NCI-H2081 treated with DMSO at 0.1 percent for 48 hours (cell line): ENCODE measurements around the gene DOCK2.
"Not testable (repeated sequence)": the region's sequence is repeated elsewhere in the genome, so short reads cannot be mapped to it uniquely, and the experiment has no call there.

Experiments
- DNase-seq: peaks from one replicate; lab custom pipeline; 2025; lab: John Stamatoyannopoulos, UW

DOCK2 gene

GRCh38 chr5:169828385-169828784, 191.3 kb downstream of the DOCK2 start:
- DNase-seq: no peak

- no peak for DNase-seq
Measured at GRCh38 chr5:169831331-169831730, 194.3 kb downstream of the DOCK2 start.

DNA sequence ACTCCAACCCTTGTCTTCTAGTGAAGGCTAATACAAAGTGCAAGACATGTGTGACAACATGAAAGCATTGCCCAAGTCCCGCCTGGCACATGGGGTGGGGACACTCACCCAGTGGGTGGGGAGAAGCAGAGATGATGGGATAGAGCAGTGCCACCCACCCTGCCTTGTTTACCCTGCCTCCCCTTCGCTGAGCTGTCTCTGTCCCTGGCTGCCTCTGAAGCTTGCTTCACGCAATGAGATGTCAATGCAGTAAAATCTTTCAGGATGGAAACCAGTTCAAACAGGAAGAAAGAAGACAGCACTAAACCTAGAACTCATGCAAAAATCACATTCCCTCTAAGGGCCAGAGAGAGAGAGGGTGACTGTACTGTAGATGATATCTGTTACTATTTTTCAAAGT, 195.2 kb downstream of the DOCK2 start:
- DNase-seq: no peak

- DNase-seq: no peak
Measured at GRCh38 chr5:169832845-169833244, 195.8 kb downstream of the DOCK2 start.

- not testable (repeated sequence) for DNase-seq
Measured at GRCh38 chr5:169833681-169834292, 196.7 kb downstream of the DOCK2 start.

DNA sequence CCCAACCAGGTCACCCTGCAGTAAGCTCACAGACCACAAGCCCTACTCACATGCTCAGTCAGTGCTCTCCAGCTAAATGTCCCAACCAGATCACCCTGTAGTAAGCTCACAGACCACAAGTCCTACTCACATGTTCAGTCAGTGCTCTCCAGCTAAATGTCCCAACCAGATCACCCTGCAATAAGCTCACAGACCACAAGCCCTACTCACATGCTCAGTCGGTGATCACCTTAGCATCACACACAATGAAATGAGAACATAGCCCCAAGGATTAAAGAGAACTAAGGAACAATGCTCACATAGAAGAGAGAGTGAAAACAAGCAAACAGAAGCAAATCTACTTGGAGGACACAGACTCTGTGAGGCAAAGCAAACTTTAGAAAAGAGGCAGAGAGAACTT, 197.5 kb downstream of the DOCK2 start:
- DNase-seq: not testable (repeated sequence)

GRCh38 chr5:169836835-169837536, 199.9 kb downstream of the DOCK2 start:
- no peak for DNase-seq

- DNase-seq: no peak
Measured at GRCh38 chr5:169837686-169838085, 200.6 kb downstream of the DOCK2 start.

DNA sequence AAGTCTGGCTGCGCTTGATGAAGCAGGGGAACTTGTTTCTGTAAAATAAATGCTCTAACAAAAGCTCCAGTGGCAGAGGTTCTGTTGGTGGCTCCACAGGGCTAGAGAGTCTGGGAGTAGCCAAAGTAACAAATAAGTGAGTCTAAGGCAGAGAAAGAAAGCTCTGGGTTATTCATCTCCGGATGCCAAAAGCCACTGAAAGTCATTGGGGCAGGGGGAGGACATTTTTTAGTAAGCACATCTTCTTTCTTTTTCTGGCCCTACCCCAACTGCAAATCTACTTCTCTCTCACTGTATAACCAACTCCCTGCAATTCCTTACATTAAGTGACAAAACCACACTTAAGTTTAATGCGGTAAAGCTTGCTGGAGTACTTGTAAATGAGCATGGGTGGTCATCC, 201.6 kb downstream of the DOCK2 start:
- DNase-seq: no peak

GRCh38 chr5:169840405-169840804, 203.3 kb downstream of the DOCK2 start:
- no peak for DNase-seq

- DNase-seq: no peak
Measured at GRCh38 chr5:169842699-169843098, 205.6 kb downstream of the DOCK2 start.

GRCh38 chr5:169847519-169847918, 210.4 kb downstream of the DOCK2 start:
- no peak for DNase-seq

DNA sequence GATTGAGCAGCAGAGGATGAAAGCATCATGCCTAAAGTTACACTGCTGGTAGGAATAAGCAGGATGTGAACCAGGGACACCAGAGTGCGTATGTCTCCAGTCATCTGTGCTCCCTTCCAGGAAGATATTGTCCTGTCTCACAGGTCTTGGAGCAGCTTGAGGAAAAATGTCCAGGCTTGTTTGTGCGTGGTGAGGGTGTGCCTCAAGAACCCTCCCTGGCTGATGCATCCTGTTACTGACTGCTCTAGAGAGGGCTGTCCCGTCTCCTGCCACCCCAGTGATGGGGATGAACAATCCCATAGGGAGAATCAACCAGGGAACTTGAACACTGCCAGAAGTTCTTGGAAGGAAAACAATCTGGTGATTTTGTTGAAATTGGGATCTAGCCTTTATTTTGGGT, 211.2 kb downstream of the DOCK2 start:
- DNase-seq: no peak

DNA sequence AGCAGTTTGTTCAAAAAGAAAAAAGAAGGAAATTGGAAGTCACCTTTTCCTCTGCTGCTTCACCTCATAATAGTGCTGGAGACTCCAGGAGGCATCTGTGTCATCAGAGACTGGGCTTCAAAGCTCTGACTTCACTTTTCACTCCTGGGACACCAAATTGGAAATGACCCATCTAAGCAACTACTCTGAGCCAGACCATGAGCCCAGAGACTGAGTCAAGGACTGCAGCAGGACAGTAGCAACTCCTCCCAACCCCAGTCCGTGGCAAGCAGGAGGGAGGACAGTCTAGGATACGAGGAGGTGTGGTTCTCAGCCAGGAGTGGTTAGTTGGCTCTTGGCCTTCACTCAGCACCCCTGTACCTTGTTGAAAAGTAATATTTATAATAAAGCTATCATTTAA, 211.7 kb downstream of the DOCK2 start:
- DNase-seq: no peak

GRCh38 chr5:169850409-169850808, 213.3 kb downstream of the DOCK2 start:
- DNase-seq: no peak

GRCh38 chr5:169851321-169851850, 214.3 kb downstream of the DOCK2 start:
- no peak for DNase-seq

- no peak for DNase-seq
Measured at GRCh38 chr5:169856571-169856970, 219.5 kb downstream of the DOCK2 start.

- DNase-seq: no peak
Measured at GRCh38 chr5:169860585-169860984, 223.5 kb downstream of the DOCK2 start.

DNA sequence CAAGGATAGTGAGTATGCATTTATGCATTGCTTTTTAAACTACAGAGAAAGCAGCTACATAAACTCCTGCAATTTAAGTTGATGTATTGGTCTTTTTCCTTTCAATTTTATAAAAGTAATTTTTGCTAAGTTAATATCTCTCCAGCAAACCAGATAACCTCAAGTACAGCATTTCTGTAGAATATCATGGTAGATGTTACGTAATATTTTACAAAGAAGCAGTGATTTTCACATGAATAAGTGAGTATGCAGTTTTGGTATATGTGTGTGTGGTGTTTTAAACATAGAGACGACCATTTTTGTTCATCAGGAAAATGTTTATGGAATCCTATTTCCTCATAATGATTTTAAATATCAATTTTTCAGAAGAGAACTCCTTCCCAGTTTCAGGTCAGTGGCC, 224.4 kb downstream of the DOCK2 start:
- DNase-seq: no peak

DNA sequence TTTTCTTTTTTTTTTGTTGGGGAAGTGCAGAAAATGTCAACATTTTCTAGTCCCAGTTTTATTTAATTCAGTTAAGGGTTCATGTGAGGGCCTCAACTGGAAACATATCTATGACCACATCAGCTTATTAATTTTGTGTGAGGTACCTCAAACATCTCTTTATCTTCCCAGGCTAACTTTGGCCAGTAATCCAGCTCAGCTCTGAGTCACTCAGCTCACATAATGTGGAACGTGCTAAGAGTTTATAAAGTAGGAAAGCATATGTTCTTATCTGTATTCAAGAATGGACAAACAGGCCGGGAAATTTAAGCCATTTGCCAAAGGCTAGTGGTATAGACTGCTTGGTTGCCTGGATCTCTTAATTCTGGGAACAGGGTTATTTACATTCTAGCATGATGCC, 224.9 kb downstream of the DOCK2 start:
- DNase-seq: no peak

DNA sequence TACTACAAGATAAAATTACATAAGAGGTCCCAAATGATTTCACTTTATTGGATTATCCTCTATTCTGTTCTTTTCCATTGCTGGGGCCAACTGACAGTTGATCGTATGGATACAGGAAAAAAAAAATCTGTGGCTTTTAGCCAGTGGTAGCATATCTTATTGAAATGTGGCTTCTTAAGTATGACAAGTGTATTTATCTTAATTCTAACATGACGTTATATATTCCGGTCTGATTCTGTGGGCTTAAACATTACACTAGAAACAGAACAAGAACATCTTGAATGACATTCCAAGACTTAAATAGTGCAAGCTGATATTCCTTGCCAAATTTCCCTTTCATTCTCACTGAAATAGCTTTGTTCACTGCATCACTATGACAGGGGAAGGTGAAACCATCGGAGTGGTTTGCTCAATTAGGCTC, 225.3 kb downstream of the DOCK2 start:
- no peak for DNase-seq

- no peak for DNase-seq
Measured at GRCh38 chr5:169864483-169864882, 227.4 kb downstream of the DOCK2 start.

- no peak for DNase-seq
Measured at GRCh38 chr5:169867347-169867746, 230.3 kb downstream of the DOCK2 start.

- no peak for DNase-seq
Measured at GRCh38 chr5:169869066-169869465, 232.0 kb downstream of the DOCK2 start.
